Measurements from ENCODE around the gene CCDC149. TPM values are rescaled to one million over a fixed set of nuclear protein-coding genes. Genes with fewer than 3 reads are reported as not detected.

Gene CCDC149
- total RNA-seq, 4 donors from 2014 or later, result 2.8 to 10.0 (median 4.8) TPM

DNA sequence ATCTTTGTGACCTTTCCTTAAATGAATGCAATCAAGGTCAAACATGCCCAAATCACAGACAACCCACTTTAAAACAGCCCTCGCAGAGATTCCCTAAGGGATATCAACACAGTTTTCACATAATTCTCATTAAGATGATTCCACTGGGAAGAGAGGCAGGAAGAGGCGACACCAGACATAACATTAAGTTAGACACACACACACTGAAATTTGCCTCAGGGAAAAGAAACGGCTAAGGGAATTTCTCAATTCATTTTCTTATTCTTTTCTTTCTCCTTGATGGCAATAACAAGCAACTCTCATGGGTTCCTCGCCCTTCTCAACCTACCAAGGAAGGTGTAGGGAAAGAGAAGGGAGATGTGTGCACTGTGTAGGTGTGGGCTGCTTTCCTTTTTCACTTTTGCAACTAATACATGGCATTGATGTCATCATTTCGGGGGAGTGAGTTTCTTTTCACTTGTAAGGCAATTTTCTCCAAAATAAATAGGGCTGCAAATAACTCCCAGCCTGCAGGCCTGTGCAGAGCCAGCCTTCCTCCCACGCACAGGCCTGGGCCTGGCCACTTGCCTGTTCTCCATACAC lies 76.1 kb downstream of the CCDC149 start:
- no peak overlapping the region for H3K27ac ChIP-seq
- in situ Hi-C loops (cut with MboI; ENCODE audit: low sequenced_read_pairs in 4 of 4) (no loop called here), intact Hi-C loops (cut with DNase I; ENCODE audit: low total_unique reads) (no loop called here)
- DNase-seq, result no peak
- TF ChIP-seq POLR2A (IDR thresholded peaks at IDR 0.05), result no peak
- TF ChIP-seq, protein P1, sequence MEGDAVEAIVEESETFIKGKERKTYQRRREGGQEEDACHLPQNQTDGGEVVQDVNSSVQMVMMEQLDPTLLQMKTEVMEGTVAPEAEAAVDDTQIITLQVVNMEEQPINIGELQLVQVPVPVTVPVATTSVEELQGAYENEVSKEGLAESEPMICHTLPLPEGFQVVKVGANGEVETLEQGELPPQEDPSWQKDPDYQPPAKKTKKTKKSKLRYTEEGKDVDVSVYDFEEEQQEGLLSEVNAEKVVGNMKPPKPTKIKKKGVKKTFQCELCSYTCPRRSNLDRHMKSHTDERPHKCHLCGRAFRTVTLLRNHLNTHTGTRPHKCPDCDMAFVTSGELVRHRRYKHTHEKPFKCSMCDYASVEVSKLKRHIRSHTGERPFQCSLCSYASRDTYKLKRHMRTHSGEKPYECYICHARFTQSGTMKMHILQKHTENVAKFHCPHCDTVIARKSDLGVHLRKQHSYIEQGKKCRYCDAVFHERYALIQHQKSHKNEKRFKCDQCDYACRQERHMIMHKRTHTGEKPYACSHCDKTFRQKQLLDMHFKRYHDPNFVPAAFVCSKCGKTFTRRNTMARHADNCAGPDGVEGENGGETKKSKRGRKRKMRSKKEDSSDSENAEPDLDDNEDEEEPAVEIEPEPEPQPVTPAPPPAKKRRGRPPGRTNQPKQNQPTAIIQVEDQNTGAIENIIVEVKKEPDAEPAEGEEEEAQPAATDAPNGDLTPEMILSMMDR (IDR thresholded peaks at IDR 0.05 in 4 of 5, conservative IDR thresholded peaks at IDR 0.05 in 1 of 5), result no peak
- H3K36me3 ChIP-seq, result peaks cover 0 to 15% of the 10 kb centered on the region in 2 donors
- H3K4me3 ChIP-seq, result no peak overlapping the region
- H3K27me3 ChIP-seq, result no peaks in the 10 kb centered on the region
- no peak for ATAC-seq
- H3K9me3 ChIP-seq, result no peaks in the 10 kb centered on the region
- H3K4me1 ChIP-seq, result no peaks in the 10 kb centered on the region

DNA sequence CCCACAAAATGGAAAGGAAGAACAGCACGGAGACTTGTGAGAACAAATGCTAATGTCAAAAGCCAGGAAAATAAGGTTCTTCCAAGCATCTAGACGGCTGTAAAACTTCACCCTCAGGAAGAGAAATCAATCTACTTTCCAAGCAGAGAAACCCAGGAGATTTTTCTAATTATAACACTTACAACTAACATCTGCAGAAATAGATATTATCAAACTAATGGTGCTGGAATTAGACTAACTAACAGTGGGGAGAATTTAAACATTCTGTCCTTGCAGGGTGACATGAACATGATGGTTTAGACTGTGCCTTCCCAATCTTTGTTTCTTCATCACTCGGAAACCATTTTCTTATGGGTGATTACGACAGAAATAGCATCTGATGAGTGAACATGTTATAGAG lies 77.1 kb downstream of the CCDC149 start:
- H3K27me3 ChIP-seq, result no peaks in the 10 kb centered on the region
- no peak for TF ChIP-seq POLR2A (IDR thresholded peaks at IDR 0.05)
- TF ChIP-seq, protein P1 (IDR thresholded peaks at IDR 0.05 in 4 of 5, conservative IDR thresholded peaks at IDR 0.05 in 1 of 5), result no peak
- no peak overlapping the region for H3K4me3 ChIP-seq
- intact Hi-C loops (cut with DNase I; ENCODE audit: low total_unique reads), result no loop called here
- no peaks in the 10 kb centered on the region for H3K9me3 ChIP-seq
- H3K27ac ChIP-seq, result no peak overlapping the region
- ATAC-seq (no peak), DNase-seq (no peak)
- no peaks in the 10 kb centered on the region for H3K4me1 ChIP-seq
- in situ Hi-C loops (cut with MboI; ENCODE audit: low sequenced_read_pairs in 4 of 4), result no loop called here
- peaks cover 0 to 20% of the 10 kb centered on the region in 2 donors for H3K36me3 ChIP-seq

DNA sequence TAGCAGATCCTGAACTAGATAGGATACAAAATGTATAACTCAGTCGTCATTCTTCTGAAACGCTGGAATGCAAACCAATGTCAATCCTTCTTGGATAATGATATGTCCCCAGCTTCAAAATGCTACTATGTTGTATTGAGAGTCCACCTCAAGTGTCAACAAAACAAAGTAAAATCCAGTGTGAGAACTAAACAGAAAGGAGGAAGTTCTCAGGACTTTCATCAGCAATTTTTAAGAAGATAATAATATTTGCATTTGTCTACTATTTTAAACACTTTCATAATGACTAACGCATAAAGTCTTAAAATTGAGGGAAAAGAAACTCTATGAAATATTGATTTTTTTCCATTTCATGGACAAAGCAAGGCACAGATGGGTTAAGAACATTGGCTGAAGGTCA lies 81.2 kb downstream of the CCDC149 start:
- in situ Hi-C loops (cut with MboI; ENCODE audit: low sequenced_read_pairs in 4 of 4), result no loop called here
- H3K36me3 ChIP-seq, result peaks cover 0 to 28% of the 10 kb centered on the region in 2 donors

DNA sequence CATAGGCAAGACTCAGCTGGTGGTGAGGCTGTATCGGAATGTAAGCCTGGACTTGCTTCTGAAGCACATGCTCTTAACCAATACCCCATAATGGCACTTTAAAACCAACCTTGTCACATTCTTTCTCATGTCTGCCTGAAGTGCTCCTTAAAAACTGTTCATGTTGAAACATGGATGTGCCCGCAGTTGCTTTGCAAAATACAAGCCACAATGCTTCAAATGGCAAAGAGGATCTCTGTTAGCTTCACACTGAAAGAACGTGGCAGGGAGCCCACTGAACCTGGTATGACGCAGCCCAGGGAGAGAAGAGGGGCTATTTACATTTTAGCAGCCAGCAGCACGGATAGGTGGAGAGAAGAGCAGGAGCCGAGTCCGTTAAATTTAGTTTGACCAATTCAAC lies 88.1 kb downstream of the CCDC149 start:
- intact Hi-C loops (cut with DNase I; ENCODE audit: low total_unique reads), result no loop called here

More for the DNA sequence above, 81.2 kb downstream of the CCDC149 start:
- H3K4me3 ChIP-seq, result no peak overlapping the region
- no peaks in the 10 kb centered on the region for H3K4me1 ChIP-seq
- TF ChIP-seq, protein P1 (IDR thresholded peaks at IDR 0.05 in 4 of 5, conservative IDR thresholded peaks at IDR 0.05 in 1 of 5), result no peak
- no peak for TF ChIP-seq POLR2A (IDR thresholded peaks at IDR 0.05)
- no peaks in the 10 kb centered on the region for H3K27me3 ChIP-seq
- no peak overlapping the region for H3K27ac ChIP-seq
- ATAC-seq (no peak), DNase-seq (no peak)
- intact Hi-C loops (cut with DNase I; ENCODE audit: low total_unique reads), result no loop called here
- H3K9me3 ChIP-seq, result no peaks in the 10 kb centered on the region

More for the DNA sequence above, 88.1 kb downstream of the CCDC149 start:
- in situ Hi-C loops (cut with MboI; ENCODE audit: low sequenced_read_pairs in 4 of 4), result no loop called here
- Histone ChIP-seq H3K4me1 (no peaks in the 10 kb centered on the region), H3K4me3 (no peak overlapping the region), H3K36me3 (peaks cover 0 to 5% of the 10 kb centered on the region in 2 donors), H3K27me3 (no peaks in the 10 kb centered on the region), H3K27ac (no peak overlapping the region), H3K9me3 (no peaks in the 10 kb centered on the region)
- TF ChIP-seq POLR2A (IDR thresholded peaks at IDR 0.05), result no peak
- TF ChIP-seq, protein P1 (IDR thresholded peaks at IDR 0.05 in 4 of 5, conservative IDR thresholded peaks at IDR 0.05 in 1 of 5), result no peak
- ATAC-seq (no peak), DNase-seq (no peak)
